Activated CD4-positive, alpha-beta T cell treated with anti-CD3 and anti-CD28 coated beads for 48 hours (primary cell): ENCODE measurements around the gene SYTL3.
A peak's percentile ranks its signal among the peaks of the same experiment; 100 is the strongest.
"Not testable (repeated sequence)": the region's sequence is repeated elsewhere in the genome, so short reads cannot be mapped to it uniquely, and the experiment has no call there.

Experiments
- DNase-seq: peaks from one replicate; pipeline ENCODE4 v3.0.0-alpha.2; 2020

The SYTL3 gene

GRCh38 chr6:158642097-158642601, 7.7 kb upstream of the SYTL3 start:
- no peak for DNase-seq

GRCh38 chr6:158643836-158644230, 6.0 kb upstream of the SYTL3 start:
- no peak for DNase-seq

- DNase-seq = peak; percentile 94
Measured at GRCh38 chr6:158644231-158645063, 5.4 kb upstream of the SYTL3 start, which contains the start of gene DYNLT1. Gene DYNLT1, minus strand, starts transcription at chr6:158644743. Its CDS starts 35 bp downstream, at chr6:158644708.

GRCh38 chr6:158645064-158646022, 4.5 kb upstream of the SYTL3 start:
- peak; percentile 57 for DNase-seq

DNA sequence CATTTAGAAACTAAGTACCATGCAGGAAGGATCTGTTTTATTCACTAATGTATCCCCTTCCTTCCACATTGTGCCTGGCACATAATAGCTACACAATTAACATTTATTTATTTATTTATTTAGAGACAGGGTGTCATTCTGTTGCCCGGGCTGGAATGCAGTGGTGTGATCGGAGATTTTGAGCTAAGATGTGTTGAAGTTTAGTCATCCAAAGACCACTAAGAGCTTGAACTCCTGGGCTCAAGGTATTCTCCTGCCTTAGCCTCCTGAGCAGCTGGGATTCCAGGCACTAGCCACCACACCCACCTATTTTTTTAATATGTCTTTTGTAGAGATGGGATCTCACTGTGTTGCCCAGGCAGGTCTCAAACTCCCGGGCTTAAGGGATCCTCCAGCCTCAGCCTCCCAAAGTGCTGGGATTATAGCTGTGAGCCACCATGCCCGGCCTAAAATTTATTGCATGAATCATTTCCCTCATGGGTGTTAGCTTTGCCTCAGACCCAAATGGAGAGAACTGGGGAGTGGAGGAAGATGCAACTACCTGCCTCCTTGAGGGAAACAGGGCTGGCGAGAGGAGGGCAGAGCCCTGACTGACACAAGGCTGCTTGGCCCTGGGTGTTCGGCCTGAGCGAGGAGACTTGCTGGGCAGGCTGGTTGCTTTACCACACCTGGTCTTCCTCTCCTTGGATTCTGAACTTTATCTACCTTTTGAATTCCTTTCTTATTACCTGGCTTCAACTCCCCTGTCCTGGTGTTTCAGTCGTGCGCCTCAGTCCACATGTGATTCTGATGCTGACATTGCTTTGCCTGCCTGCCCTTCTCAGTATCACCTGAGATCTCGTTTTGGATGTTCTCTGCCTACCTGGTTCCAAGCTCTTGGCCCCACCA, 3.6 kb upstream of the SYTL3 start:
- DNase-seq = no peak

GRCh38 chr6:158647501-158647900, 2.4 kb upstream of the SYTL3 start:
- no peak for DNase-seq

- DNase-seq = peak; percentile 47
Measured at GRCh38 chr6:158648682-158649131, 1.1 kb upstream of the SYTL3 start.

GRCh38 chr6:158651981-158652737, 2.3 kb downstream of the SYTL3 start:
- DNase-seq = not testable (repeated sequence)

DNA sequence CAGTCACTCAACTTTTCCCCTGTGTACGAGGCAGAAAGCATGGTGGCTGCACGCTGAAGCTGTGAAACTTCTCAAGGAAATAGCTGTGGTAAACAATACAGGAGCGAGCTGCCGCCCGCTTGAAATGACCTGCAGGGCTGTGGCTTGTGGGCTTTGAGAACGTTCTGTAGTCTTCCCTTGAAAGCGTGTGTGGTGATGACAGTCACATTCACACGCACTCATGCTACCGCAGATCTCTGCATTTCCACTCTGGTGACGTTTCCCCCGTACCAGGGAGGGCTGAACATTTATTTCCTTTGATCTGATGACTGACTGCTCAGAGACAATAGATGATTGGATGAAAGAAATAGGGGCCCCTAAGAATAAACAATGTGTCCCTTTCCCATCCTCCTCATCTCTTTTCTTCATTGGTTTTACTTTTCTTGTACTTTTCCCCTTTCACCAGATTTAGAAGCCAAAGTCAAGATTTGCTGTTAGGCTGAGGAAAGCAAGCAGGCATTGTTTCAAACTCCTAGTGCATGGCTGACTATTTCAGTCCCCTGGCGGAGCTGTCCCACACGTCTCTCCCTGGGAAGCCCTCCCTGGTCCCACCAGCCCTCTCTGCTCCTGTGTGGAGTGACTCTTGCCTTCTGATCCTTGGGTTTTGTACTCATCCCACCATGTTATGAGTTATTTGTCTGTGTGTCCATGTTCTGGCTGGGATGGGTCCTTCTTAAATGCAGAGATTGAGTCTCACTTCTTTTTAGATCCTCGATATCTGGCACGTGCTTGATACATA, 3.9 kb downstream of the SYTL3 start:
- DNase-seq = peak; percentile 91

- no peak for DNase-seq
Measured at GRCh38 chr6:158654498-158654897, 4.6 kb downstream of the SYTL3 start.

DNA sequence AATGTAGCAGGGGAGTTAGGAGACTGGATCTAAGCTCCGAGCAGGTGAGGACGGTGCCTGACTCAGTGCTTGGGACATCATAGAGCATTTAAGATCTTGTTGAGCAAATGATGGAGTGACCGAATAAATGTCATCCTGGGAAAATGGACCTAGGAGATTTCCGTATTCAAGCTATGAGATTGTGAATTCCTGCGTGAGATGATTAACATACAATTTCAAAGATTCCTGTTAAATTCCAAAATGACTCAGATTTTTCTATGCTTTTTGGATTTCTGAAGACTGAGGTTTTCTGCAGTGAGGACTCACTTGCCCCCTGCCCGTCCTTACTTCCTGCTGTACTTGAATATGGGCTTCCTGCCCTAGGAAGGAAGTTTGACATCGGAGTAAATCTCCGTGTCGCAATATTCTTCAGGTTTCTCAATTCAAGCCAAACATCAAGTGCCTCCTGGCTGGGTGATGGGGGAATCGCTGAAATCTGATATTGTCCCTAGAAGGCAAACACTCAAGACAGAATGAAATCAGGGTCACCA, 5.2 kb downstream of the SYTL3 start:
- DNase-seq = no peak

- DNase-seq = no peak
Measured at GRCh38 chr6:158655569-158656450, 6.0 kb downstream of the SYTL3 start.

DNA sequence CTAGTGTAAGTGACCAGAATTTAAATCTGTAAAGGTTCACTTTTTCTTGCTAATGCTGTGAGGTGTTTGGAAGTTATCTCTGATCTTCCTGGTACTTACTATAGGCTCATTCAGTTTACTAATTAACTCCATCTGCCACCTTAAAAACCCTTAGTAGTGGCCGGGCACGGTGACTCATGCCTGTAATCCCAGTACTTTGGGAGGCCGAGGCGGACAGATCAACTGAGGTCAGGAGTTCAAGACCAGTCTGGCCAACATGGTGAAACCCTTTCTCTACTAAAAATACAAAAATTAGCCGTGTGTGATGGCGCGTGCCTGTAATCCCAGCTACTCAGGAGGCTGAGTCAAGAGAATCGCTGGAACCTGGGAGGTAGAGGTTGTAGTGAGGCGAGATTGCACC, 7.1 kb downstream of the SYTL3 start:
- DNase-seq = not testable (repeated sequence)

- peak; percentile 51 for DNase-seq
Measured at GRCh38 chr6:158660333-158660754, 10.5 kb downstream of the SYTL3 start.

DNA sequence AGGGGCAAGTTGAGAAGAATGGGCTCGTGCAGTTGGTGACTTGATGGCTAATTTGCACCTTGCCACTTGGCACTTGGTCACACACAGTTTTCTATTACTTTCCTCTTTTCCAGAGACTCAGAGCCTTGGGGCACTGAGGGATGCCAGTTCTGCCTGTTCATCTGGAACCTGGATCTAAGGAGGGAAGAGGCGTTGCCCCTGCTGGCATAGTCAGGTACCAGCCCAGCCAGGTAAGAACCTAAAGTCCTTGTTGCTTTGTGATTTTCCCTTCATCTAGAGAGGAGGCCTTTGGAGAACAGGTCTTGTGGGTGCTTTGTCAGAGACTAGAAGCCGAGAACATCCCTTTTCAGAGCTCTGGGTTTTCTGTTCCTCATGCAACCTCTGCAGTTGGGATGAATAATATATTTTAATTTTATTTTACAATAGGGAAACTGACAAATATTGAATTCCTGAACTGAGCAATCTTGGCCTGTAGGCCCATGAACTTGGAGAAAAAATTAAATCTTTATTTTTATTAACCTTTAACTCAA, 11.4 kb downstream of the SYTL3 start:
- DNase-seq = no peak

GRCh38 chr6:158662607-158662953, 12.7 kb downstream of the SYTL3 start:
- DNase-seq = no peak

- no peak for DNase-seq
Measured at GRCh38 chr6:158662954-158663624, 13.2 kb downstream of the SYTL3 start.

- DNase-seq = no peak
Measured at GRCh38 chr6:158663625-158664165, 13.8 kb downstream of the SYTL3 start.
